PC-9 (cell line): ENCODE results near the gene PCSK7. TPM values are rescaled to one million over a fixed set of nuclear protein-coding genes. Genes with fewer than 3 reads are reported as not detected.

ENCODE experiments used
- BruUV-seq: library from RNA; stranded (reverse); fragments of 400-500 nt; replicated peaks from 2 replicates; lab custom pipeline; 2021; lab: Mats Ljungman, UMichigan
- CTCF ChIA-PET: fragments of 300-600 bp; sonication (Branson Sonifier 250); formaldehyde crosslinking; loops from one replicate; lab custom pipeline; 2022; ENCODE audit warnings: antibody characterized with exemption; lab: Charles Lee
- POLR2A ChIA-PET: fragments of 300-600 bp; sonication (Branson Sonifier 250); formaldehyde crosslinking; loops from one replicate; lab custom pipeline; 2022; ENCODE audit warnings: antibody characterized with exemption; ENCODE audit not compliant: unreplicated experiment; lab: Charles Lee
- DNase-seq, 2 experiments: peaks; one replicate each; pipeline versions ENCODE4 v3.0.0 to v3.0.0-alpha.2; 2015 to 2022; ENCODE audit warnings: mixed read lengths in 1 of 2
- H2AFZ ChIP-seq: fragments of 200-600 bp; sonication (generic); 2 replicates; pipeline ENCODE4 v1.8.1; 2017; ENCODE audit warnings: antibody characterized with exemption
- H3F3A ChIP-seq: fragments of 200-600 bp; sonication (generic); 2 replicates; pipeline ENCODE4 v1.8.1; 2017; ENCODE audit warnings: antibody characterized with exemption, mild to moderate bottlenecking, low read depth; ENCODE audit not compliant: insufficient read depth
- H3K27ac ChIP-seq: fragments of 200-600 bp; sonication (generic); 2 replicates; pipeline ENCODE4 v1.6.1; 2016; ENCODE audit warnings: mixed run types
- H3K27me3 ChIP-seq: fragments of 200-600 bp; sonication (generic); 2 replicates; pipeline ENCODE4 v1.6.1; 2016; ENCODE audit warnings: low read depth, mixed run types; ENCODE audit not compliant: insufficient read depth
- H3K36me3 ChIP-seq: fragments of 200-600 bp; sonication (generic); 2 replicates; pipeline ENCODE4 v1.6.1; 2016; ENCODE audit warnings: low read depth, mixed run types
- H3K4me1 ChIP-seq: fragments of 200-600 bp; sonication (generic); replicated peaks from 2 replicates; pipeline ENCODE4 v1.6.1; 2016; ENCODE audit warnings: mixed run types; ENCODE audit not compliant: insufficient read depth
- H3K4me2 ChIP-seq: fragments of 200-600 bp; sonication (generic); 2 replicates; pipeline ENCODE4 v1.6.1; 2017; ENCODE audit warnings: mixed run types
- H3K4me3 ChIP-seq: fragments of 200-600 bp; sonication (generic); 2 replicates; pipeline ENCODE4 v1.6.1; 2016; ENCODE audit warnings: mixed run types
- H3K79me2 ChIP-seq: fragments of 200-600 bp; sonication (generic); 2 replicates; pipeline ENCODE4 v1.6.1; 2017; ENCODE audit warnings: low read depth, mixed run types
- H3K9me2 ChIP-seq: fragments of 200-600 bp; sonication (generic); 2 replicates; pipeline ENCODE4 v1.8.1; 2017; ENCODE audit warnings: mild to moderate bottlenecking; ENCODE audit not compliant: insufficient read depth
- H3K9me3 ChIP-seq: fragments of 200-600 bp; sonication (generic); 2 replicates; pipeline ENCODE4 v1.8.1; 2016; ENCODE audit warnings: low read depth; ENCODE audit not compliant: insufficient read depth
- H4K20me1 ChIP-seq: fragments of 200-600 bp; sonication (generic); 2 replicates; pipeline ENCODE4 v1.8.1; 2017; ENCODE audit not compliant: insufficient read depth
- EZH2 ChIP-seq: fragments of 200-600 bp; sonication (generic); IDR thresholded peaks from 2 replicates; pipeline ENCODE4 v1.8.0; 2017; ENCODE audit warnings: antibody characterized with exemption, low read depth
- intact Hi-C: fragments of 100-400 bp; cut with micrococcal nuclease; formaldehyde crosslinking; loops from one replicate; pipeline ENCODE4 v1.10.0; 2022; ENCODE audit not compliant: unreplicated experiment
- total RNA-seq: library from RNA; stranded (reverse); gene quantifications from 2 replicates; pipeline ENCODE4 v1.2.3, GENCODE V29; 2021
- TF ChIP-seq, protein P1 (sequence below): fragments of 200-600 bp; sonication (generic); conservative IDR thresholded peaks from 2 replicates; pipeline ENCODE4 v1.6.1; 2017; ENCODE audit warnings: mixed run types, antibody characterized with exemption, mild to moderate bottlenecking, moderate library complexity

The PCSK7 gene
- total RNA-seq, 1 experiment from 2014 or later, result 41.6 TPM

DNA sequence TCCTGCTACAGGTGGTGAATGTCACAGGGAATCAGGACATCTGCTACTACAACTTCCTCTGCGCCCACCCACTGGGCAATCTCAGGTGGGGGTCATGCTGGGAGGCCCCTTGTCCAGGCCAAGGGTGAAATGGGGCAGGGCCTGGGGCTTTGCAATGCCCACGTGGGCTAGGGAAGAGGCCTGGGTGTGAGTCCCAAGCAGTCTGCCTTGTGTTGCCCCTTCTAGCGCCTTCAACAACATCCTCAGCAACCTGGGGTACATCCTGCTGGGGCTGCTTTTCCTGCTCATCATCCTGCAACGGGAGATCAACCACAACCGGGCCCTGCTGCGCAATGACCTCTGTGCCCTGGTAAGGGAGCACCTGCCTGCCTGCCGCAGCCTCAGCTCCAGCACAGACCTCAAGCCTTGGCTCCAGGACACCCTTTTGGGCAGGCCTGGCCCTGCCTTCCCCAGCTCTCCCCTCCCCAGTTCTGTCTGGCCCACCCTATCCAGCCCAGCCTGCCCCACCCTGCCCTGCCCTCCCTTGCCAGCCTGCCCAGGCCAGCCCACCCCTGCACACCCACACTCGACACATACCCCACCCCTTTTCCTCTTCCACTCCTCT, 41.8 kb downstream of the PCSK7 start:
- no peaks in the 10 kb centered on the region for H3K4me1 ChIP-seq
- no peak overlapping the region for H3K27ac ChIP-seq
- no peak for DNase-seq
- intact Hi-C loops, result no loop called here
- H3F3A ChIP-seq, result no peaks in the 10 kb centered on the region
- no peaks in the 10 kb centered on the region for H3K36me3 ChIP-seq
- no peak overlapping the region for H3K4me2 ChIP-seq
- H3K9me3 ChIP-seq, result no peaks in the 10 kb centered on the region
- no TSS peak for BruUV-seq
- H4K20me1 ChIP-seq, result no peaks in the 10 kb centered on the region
- ChIA-PET CTCF (no interaction called here), POLR2A (no interaction called here)
- H3K9me2 ChIP-seq, result no peaks in the 10 kb centered on the region
- H3K4me3 ChIP-seq, result no peak overlapping the region
- no peaks in the 10 kb centered on the region for H3K27me3 ChIP-seq
- H2AFZ ChIP-seq, result no peak overlapping the region
- TF ChIP-seq, protein P1, sequence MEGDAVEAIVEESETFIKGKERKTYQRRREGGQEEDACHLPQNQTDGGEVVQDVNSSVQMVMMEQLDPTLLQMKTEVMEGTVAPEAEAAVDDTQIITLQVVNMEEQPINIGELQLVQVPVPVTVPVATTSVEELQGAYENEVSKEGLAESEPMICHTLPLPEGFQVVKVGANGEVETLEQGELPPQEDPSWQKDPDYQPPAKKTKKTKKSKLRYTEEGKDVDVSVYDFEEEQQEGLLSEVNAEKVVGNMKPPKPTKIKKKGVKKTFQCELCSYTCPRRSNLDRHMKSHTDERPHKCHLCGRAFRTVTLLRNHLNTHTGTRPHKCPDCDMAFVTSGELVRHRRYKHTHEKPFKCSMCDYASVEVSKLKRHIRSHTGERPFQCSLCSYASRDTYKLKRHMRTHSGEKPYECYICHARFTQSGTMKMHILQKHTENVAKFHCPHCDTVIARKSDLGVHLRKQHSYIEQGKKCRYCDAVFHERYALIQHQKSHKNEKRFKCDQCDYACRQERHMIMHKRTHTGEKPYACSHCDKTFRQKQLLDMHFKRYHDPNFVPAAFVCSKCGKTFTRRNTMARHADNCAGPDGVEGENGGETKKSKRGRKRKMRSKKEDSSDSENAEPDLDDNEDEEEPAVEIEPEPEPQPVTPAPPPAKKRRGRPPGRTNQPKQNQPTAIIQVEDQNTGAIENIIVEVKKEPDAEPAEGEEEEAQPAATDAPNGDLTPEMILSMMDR, result no peak
- no peak for TF ChIP-seq EZH2
- no peaks in the 10 kb centered on the region for H3K79me2 ChIP-seq

DNA sequence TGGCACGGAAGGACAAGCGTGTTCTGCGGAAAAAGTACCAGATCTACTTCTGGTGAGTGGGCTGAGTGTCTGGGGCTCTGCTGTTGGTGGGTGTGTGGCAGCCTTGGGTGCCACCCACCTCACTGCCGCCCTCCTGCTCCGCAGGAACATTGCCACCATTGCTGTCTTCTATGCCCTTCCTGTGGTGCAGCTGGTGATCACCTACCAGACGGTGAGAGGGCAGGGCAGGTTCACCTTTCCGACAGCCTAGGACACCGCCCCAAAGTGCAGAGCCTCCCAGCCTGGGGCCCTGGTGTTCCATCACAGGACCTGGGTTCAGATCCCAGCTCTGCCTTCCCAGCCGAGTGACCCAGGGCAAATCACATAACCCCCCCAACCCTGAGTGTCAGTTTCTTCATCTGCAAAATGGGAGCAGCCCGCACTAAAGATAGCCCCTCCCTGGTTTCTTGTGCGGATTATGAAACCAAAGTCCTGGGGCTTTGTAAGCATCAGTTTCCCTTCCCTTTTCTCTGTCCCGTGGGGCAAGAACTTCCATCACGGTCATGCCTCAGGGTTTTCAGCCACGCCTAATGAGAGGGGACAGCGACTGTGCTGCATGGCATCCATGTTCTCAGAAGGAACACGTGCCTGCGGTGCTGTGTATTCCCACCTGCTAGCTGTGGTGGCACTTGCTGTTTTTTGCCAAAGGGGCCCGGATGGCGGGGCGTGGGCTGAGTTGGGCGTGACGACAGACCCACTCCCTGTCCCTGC, 42.5 kb downstream of the PCSK7 start:
- CTCF ChIA-PET, result no interaction called here

DNA sequence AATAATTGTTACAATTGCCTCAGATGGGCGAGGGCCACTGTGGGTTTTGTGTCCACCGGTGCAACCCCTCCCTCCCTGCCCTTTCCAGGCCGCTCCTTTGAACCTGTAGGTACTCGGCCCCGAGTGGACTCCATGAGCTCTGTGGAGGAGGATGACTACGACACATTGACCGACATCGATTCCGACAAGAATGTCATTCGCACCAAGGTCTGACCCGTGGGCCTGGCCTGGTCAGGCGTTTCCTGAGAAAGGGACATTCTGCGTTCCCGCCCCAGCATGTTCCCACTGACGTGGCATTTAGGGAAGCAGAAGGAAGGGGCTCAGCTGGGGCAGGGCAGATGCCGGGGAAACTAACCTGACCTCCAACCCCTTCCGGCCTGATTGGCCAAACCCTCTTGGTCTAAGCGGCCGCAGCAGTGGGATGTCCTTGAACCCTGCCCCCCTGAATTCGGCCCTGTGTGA, 43.2 kb downstream of the PCSK7 start:
- H3K4me2 ChIP-seq, result no peak overlapping the region
- H3K27me3 ChIP-seq, result no peaks in the 10 kb centered on the region
- no peaks in the 10 kb centered on the region for H3K4me1 ChIP-seq
- no TSS peak for BruUV-seq
- no peak overlapping the region for H3K27ac ChIP-seq
- no peaks in the 10 kb centered on the region for H3K9me2 ChIP-seq
- DNase-seq, result no peak
- no peak for TF ChIP-seq EZH2
- TF ChIP-seq, protein P1, result no peak
- H3K79me2 ChIP-seq, result no peaks in the 10 kb centered on the region
- CTCF ChIA-PET, result no interaction called here
- no peaks in the 10 kb centered on the region for H4K20me1 ChIP-seq
- no peaks in the 10 kb centered on the region for H3F3A ChIP-seq
- intact Hi-C loops, result no loop called here
- no peaks in the 10 kb centered on the region for H3K9me3 ChIP-seq
- H3K36me3 ChIP-seq, result no peaks in the 10 kb centered on the region
- POLR2A ChIA-PET, result no interaction called here
- no peak overlapping the region for H2AFZ ChIP-seq
- H3K4me3 ChIP-seq, result no peak overlapping the region

More for the DNA sequence above, 42.5 kb downstream of the PCSK7 start:
- H3K4me3 ChIP-seq, result no peak overlapping the region
- DNase-seq, result no peak
- no peaks in the 10 kb centered on the region for H3K79me2 ChIP-seq
- no peaks in the 10 kb centered on the region for H3F3A ChIP-seq
- H3K9me3 ChIP-seq, result no peaks in the 10 kb centered on the region
- H3K4me1 ChIP-seq, result no peaks in the 10 kb centered on the region
- POLR2A ChIA-PET, result no interaction called here
- intact Hi-C loops, result no loop called here
- no peaks in the 10 kb centered on the region for H4K20me1 ChIP-seq
- H3K27ac ChIP-seq, result no peak overlapping the region
- no peak for TF ChIP-seq EZH2
- TF ChIP-seq, protein P1, result no peak
- H3K36me3 ChIP-seq, result no peaks in the 10 kb centered on the region
- no peak overlapping the region for H2AFZ ChIP-seq
- H3K4me2 ChIP-seq, result no peak overlapping the region
- no TSS peak for BruUV-seq
- H3K9me2 ChIP-seq, result no peaks in the 10 kb centered on the region
- H3K27me3 ChIP-seq, result no peaks in the 10 kb centered on the region
